Epidermal melanocyte (primary cell): ENCODE results near the gene ELANE.
"Not testable (repeated sequence)": the region's sequence is repeated elsewhere in the genome, so short reads cannot be mapped to it uniquely, and the experiment has no call there.

Experiments
- DNase-seq: peaks from one replicate; pipeline ENCODE4 v3.0.0; 2011; ENCODE audit warnings: low spot score; ENCODE audit not compliant: insufficient read length

Gene ELANE

DNA sequence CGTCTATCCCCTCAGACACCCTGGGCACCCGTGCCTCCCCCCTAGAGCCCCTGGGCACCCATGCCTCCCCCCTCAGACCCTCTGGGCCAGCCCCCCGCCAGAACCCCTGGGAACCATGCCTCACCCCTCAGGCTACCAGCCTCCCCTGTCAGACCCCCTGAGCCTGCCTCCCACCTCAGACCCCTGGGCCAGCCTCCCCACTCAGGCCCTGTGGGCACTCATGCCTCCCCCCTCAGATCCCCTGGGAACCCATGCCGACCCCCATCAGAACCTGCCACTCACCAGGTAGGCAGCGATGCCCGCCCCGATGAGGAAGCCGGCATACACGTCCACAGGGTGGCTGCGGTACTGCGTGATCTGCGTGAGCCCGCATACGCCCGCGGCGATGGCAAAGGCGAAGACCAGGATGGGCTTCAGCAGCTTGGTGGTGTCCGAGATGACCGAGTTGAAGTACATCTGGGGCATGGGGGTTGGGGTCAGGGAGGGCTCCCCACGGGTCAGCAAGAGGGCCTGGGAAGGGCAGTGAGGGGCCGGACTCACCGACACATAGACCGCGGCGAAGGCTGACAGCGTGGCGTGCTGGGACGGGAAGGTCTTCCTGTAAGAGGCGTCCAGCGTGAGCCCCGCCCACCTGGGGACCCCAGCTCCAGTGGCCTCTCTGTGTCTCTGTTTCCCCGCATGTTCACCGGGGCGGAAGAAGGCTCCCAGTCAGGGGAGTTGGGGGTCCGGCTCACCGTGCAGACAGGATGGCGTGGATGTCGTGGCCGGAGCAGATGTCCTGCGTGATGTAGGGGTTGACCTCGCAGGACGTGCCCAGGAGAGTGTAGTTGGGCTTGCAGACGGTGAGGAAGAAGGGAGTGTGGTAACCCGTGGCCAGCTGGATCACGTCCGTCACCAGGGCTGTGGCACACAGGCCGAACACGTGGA, 37.7 kb upstream of the ELANE start:
- DNase-seq, result peak; percentile 17

DNA sequence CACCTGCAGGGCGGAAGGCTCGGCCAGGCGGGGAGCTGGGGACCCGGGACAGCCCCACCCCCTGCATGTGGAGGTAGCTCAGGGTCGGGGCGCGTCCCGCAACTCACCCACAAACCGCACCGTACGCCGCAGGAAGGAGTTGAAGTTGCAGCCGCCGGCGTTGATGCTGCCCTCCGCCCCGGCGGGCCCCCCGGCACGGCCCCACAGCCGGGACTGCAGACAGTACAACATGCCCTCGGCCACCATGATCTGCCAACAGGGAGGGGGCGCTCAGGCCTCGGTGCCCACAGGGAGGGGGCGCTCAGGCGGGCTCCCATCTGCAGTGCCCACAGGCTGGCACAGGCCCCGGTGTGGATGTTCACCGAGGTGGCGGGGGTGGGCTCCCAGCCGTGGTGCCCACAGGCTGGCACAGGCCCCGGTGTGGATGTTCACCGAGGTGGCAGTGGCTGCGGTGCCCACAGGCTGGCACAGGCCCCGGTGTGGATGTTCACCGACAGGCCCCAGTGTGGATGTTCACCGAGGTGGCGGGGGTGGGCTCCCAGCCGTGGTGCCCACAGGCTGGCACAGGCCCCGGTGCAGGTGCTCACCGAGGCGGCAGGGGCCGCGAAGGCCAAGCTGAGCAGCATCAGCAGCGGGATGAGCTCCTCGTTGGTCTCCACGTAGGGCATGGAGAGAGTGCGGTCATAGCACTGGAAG, 36.9 kb upstream of the ELANE start:
- DNase-seq, result no peak

DNA sequence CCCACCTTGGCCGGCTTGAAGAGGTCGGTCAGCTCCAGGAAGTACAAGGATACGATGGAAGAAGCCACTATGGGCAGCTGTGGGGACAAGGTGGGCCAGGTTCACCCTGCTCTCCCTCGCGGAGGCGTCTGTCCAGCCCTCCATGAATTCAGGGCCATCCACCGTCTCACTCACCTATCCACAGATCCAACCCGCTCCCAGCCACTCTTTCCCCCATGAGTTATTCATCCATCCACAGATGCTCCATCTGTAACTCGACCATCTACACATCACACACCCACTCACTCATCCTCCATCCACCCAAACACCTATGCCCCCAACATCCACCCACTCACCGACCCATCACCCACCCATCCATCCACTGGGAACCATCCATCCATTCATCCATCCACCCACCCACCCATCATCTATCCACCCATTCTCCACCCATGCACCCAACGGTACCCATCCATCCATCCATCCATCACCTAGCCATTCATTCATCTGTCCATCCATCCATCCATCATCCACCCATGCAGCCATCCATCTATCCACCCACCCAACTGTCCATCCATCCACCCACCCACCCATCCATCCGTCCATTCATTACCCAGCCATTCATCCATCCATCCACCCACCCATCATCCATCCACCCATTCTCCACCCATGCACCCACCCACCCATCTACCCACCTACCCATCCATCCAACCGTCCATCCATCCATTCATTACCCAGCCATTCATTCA, 36.2 kb upstream of the ELANE start:
- DNase-seq, result no peak

DNA sequence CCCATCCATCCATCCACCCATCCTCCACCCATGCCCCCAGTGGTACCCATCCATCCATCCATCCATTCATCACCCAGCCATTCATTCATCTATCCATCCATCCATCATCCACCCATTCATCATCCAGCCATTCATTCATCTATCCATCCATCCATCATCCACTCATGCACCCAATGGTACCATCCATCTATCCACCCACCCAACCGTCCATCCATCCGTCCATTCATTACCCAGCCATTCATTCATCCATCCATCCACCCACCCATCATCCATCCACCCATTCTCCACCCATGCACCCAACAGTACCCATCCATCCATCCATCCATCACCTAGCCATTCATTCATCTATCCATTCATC, 35.6 kb upstream of the ELANE start:
- DNase-seq, result no peak

DNA sequence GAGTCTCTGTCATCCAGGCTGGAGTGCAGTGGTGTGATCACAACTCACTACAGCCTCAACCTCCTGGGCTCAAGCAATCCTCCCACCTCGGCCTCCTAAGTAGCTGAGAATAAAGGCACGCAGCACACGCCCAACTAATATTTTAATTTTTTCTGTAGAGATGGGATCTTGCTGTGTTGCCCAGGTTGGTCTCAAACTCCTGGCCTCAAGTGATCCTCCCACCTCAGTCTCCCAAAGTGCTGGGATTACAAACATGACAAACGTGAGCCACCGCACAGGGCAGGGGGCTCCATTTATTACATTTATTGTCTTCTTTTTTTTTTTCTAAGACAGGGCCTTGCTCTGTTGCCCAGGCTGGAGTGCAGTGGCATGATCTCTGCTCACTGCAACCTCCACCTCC, 31.9 kb upstream of the ELANE start:
- not testable (repeated sequence) for DNase-seq

DNA sequence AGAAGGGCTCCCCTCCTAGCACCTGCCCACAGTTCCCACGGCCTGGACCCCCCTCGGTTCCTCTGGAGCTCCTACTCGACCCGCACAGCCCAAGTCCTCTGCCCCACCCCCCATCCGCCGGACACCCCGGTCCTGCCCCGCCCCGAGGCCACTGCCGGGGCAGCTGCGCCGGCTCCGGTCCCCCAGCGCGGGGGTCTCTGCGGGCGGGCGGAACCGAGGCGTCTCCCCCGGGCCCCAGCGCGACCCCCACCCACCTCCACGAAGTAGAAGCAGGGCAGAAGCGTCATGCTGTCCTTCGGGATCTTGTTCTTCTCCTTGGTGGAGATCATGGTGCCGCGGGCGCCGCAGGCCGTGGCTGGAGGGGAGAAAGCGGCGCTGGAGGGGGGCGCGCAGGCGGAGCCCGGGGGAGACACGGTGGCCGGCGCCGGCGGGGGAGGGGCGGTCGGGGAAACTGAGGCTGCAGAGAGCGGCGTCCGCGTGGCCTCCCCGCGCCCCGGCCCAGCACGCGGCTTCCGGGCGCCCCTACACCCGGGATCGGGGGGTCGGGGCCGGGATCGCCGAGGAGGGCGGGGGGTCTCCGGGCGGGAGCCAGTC, 30.8 kb upstream of the ELANE start:
- no peak for DNase-seq

DNA sequence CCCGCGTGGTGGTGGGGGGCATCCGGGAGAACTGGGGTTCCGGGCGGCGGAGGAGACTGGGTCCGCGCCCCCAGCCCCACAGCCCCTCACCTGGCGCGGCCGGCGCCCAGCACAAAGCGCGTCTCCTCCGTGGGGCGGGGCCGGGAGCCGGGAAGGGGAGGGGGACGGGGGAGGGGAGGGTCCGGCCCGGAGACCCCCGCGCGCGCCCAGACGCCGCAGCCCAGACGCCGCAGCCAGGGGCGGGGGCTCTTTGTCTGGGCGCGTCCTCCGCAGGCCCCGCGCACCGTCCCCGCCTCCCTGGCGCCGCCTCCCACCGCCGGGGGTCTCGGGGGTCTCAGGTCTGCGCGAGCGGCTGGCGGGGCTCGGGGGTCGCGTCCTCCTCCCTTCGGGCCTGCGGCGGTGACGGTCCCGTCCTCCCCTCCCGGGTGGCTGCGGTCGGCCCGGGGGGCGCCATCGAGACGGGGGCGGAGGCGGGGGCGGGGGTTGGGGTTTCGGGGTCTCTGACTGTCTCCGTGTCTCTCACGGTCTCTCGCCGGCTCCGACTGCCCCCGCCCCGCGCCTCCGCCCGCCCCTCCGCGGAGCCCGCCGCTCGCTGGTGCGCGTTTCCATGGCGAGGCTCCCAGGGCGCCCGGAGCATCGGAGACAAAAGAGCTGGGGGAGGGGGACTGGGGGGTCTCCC, 30.1 kb upstream of the ELANE start, which contains the start of gene PLPPR3:
Gene PLPPR3 (minus strand): TSS at position 131 of the 679 bp plus-strand sequence. CDS start 396 bp downstream, outside the sequence.
- DNase-seq, result no peak

DNA sequence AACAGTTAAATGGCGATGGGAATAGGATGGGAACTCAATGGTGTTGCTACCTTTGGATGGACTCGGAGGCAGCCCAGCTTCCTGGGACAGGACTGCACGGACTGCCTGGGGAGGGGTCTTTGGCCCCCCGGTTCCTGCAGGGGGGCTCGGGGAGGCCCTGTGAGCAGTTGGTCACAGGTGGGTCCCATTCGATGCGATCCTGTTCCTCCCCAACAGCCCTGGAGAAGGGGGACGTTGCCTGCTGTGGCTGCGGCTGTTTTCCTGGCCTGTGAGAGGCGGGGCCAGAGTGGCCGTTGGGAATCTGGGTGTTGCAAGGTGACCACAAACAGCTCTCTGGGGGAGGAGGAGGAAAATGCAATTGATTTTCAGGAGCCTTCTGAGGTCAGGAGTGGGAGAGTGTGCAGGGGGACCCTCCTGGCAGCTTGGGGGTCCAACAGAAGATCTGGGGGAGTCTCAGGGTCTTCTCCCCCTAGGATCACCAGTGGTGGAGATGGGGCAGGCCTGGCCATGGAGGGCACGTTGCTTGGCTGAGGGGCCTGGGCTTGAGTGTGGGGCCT, 28.5 kb upstream of the ELANE start:
- no peak for DNase-seq

DNA sequence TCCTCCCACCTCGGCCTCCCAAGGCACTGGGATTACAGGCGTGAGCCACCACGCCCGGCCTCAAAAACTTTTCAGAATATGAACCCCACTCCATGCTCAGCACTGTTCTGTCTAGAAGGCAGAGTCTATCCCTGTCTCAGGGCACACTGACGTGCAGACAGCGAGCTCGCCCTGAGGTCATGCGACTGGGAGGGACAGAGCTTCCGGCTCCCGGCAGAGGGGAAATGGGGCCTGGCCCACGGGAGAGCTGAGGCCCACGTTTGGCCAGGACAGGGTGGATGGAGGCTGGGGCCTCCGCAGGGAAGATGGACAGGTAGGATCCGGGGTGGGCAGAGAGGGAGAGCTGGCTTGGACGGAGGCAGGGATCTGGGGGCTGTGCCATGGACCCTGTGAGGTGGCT, 27.2 kb upstream of the ELANE start:
- DNase-seq, result no peak

DNA sequence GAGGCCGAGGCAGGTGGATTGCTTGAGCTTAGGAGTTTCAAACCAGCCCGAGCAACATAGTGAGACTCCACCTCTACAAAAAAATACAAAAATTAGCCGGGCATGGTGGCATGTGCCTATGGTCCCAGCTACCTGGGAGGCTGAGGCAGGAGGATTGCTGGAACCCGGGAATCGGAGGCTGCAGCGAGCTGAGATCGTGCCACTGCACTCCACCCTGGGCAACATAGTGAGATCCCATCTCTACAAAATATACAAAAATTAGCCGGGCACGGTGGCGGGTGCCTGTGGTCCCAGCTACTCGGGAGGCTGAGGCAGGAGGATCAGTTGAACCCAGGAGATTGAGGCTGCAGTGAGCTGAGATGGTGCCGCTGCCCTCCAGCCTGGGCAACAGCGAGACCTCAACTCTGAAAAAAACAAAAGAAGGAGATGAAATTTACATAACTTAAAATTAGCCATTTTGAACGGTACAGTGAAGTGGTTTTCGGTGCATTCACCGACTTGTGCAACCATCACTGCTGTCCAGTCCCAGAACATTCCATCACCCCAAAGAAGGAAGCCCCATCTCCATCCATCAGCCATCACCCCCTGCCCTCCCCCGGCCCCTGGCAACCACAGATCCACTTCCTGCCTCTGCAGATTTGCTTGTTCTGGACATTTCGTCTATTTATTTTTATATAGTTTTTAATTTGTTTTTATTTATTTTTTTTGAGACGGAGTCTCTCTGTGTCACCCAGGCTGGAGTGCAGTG, 26.0 kb upstream of the ELANE start:
- DNase-seq, result no peak

DNA sequence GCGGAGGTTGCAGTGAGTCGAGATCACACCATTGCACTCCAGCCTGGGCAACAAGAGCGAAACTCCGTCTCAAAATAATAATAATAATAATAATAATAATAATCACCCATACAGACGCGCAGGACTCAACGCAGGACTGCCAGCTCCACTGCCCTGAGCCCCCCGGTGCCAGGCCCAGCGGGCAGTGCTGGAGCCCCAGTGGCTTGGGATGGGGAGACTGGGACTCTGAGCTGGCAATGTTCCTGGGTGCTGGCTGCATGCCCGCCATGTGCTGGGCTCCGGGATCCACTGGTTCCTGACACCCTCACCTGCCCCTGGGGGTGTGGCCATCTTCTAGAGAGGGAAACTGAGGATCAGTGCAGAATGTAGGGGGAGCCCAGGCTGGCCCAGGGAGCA, 24.8 kb upstream of the ELANE start:
- DNase-seq, result no peak

DNA sequence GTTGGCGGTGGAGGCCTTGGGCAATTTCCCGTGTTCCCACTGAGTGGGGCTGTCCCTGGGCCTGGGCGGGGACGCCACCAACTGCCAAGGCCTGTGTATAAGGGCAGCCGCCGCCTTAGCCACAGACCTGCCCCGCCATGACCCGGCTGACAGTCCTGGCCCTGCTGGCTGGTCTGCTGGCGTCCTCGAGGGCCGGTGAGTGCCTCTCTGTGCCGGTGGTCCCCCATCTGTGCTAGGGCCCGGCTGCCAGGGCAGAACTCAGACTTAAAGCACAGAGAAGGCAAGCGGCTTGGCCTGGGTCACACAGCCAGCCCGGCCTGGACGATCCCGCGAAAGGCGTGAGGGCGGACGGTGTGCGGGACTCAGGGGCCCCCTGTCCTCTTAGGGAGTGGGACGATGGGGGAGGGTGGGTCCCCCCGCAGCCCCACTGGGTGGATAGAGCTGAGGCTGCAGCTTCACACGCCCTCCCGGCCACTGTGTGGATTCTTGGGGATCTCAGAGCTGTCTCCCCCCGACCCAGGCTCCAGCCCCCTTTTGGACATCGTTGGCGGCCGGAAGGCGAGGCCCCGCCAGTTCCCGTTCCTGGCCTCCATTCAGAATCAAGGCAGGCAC, 24.3 kb upstream of the ELANE start, which contains the start of gene AZU1:
Gene AZU1 (plus strand): TSS at position 128 of the 612 bp plus-strand sequence. CDS start 10 bp downstream, at position 138.
- no peak for DNase-seq

DNA sequence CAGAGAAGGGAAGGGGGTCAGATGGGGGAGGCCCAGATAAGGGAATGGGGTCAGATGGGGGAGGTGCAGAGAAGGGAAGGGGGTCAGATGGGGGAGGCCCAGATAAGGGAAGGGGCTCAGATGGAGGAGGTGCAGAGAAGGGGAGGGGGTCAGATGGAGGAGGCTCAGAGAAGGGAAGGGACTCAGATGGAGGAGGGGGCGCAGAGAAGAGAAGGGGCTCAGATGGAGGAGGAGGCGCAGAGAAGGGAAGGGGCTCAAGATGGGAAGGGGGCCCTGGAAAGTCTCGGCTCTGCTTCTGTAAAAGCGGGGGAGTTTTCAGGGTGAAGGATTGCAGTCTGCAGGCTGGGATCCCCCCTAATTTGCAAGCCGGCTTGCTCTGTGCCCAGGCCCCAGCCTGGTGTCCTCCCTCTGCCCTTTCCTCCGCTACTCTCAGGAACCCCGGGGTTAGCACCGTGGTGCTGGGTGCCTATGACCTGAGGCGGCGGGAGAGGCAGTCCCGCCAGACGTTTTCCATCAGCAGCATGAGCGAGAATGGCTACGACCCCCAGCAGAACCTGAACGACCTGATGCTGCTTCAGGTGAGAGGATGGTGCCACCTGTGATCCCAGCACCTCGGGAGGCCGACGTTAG, 22.9 kb upstream of the ELANE start:
- no peak for DNase-seq

DNA sequence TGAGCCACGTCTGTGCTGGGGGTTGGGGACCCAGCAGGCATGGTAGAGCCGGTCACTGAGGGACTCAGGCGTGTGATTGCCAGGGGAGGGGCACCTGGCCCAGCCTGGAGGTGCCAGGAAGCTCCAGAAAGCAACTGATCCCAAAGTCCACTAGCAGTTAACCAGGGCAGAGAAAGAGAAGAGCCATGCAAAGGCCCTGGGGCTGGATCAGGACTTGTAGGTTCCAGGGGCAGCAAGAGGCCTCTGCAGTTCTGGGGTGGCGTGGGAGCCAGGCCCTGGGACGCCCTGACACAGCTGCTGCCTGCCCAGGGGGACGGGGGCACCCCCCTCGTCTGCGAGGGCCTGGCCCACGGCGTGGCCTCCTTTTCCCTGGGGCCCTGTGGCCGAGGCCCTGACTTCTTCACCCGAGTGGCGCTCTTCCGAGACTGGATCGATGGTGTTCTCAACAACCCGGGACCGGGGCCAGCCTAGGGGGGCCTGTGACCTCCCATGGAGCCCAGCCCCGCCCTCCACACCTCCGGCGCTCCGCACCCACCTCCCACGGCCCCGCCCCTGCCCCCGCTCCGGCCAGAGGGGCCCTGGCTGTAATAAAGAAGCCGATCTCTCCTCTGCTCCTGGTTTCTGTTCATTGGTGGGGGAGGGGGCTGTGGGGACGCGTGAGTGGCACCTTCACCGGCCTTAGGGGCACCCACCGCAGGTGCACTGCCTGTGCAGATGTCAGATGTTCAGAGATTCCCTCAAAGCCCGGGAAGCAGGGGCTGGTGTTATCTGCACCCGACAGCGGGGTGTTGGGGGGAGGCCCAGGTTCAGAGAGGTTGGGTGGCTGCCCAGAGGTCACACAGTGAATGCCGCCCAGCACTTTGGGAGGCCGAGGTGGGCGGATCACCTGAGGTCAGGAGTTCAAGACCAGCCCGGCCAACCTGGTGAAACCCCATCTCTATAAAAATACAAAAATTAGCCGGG, 20.4 kb upstream of the ELANE start:
- no peak for DNase-seq

DNA sequence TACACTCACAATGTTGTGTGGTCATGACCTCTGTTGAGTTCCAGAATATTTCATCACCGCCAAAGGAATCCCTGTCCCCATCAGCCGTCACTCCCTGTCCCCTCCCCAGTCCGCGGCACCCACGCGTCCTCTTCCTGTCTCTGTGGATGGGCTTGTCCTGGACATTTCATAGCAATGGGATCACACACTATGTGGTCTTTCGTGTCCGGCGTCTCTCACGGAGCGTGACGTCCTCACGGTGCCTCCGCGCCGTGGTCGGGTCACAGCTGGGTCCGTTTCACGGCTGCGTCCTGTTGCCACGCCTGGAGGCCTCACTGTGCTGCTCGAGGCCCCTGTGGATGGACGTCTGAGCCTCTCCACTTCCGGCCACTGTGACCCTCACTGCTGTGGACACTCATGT, 17.9 kb upstream of the ELANE start:
- no peak for DNase-seq

DNA sequence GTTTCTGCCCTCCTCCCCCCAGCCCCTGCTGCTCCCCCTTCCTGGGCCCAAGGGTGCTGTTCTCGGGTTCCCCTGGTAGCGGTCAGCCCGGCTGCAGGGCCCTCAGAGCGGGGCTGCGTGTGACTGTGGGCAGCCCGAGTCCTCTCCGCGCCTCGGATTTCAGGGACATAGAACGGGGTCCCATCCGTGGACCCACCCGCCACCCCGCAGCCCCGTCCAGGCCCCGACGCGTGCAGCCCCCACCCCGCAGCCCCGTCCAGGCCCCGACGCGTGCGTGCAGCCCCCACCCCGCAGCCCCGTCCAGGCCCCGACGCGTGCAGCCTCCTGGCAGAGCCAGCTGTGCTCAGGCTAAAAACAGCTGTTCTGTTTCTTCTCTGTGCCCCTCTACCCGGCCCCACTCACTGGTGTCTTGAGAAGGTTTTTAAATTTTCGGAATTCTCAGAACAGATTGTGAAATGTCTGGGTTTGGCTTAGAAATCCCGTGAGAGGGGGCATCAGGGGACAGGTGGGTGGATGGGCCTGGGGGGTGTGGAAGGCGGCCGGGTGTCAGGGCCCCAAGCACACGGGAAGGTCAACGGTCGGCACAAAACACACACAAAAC, 16.8 kb upstream of the ELANE start:
- DNase-seq, result no peak

DNA sequence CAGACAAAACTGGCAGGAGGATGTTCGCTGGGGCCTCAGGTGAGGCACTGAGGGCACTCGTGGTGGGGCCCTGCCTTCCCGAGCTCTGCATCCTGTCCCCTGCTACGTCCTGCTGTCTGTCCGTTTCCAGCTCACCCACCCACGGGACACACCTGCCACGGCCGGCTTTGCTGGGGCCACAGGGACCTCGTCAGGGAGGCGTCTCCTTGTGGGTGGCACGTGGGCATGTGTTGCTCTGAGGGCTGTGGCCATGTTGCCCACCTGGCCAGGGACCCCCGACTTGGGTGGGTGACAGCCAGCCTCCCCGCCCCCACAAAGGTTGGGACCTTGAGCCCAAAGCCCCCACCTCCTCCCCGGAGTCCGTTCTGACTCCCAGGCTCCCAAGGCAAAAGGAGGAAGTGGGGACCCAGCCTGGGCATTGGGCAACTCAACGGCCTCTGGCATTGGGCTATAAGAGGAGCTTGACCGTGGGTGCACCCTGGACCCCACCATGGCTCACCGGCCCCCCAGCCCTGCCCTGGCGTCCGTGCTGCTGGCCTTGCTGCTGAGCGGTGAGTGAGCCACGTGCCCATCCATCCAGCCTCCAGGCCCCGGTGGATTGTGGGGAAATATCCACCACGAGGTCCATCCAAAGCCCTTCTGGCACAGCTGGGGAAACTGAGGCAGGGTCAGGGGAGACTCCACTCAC, 11.4 kb upstream of the ELANE start, which contains the start of gene PRTN3:
Gene PRTN3 (plus strand): TSS at position 481 of the 688 bp plus-strand sequence. CDS start 10 bp downstream, at position 491.
- DNase-seq, result no peak
